K562 (cell line): ENCODE measurements around the gene METRNL. TPM values are rescaled to one million over a fixed set of nuclear protein-coding genes. Genes with fewer than 3 reads are reported as not detected.

Experiments used
- CAMTA2 ChIP-seq: fragments of 250-450 bp; sonication (Bioruptor Pico); conservative IDR thresholded peaks from 2 replicates; pipeline ENCODE4 v1.5.1; 2022
- CEBPB ChIP-seq: fragments of 450-650 bp; IDR thresholded peaks from 2 replicates; pipeline ENCODE4 v1.6.1; 2016; ENCODE audit warnings: missing genetic modification characterization, missing compliant biosample characterization
- CREBBP ChIP-seq: IDR thresholded peaks from one replicate; pipeline ENCODE4 v1.6.1; 2012; ENCODE audit warnings: low read depth, mild to moderate bottlenecking, control low read depth, inconsistent platforms, low read length
- DACH1 ChIP-seq: fragments of 450-650 bp; IDR thresholded peaks from 2 replicates; pipeline ENCODE4 v1.6.1; 2018; ENCODE audit not compliant: partially characterized antibody
- DPF2 ChIP-seq: fragments of 450-650 bp; IDR thresholded peaks from 2 replicates; pipeline ENCODE4 v1.6.1; 2016
- GTF2E2 ChIP-seq: fragments of 200-800 bp; sonication (Bioruptor generic); IDR thresholded peaks from 2 replicates; pipeline ENCODE4 v1.6.1; 2016; ENCODE audit warnings: missing genetic modification characterization, missing compliant biosample characterization
- PHF8 ChIP-seq: fragments of 200-600 bp; sonication (generic); IDR thresholded peaks from 2 replicates; pipeline ENCODE4 v1.6.1; 2012; ENCODE audit warnings: mixed run types, mild to moderate bottlenecking, inconsistent platforms, low read length, moderate library complexity, borderline replicate concordance
- POLR2AphosphoS5 ChIP-seq: IDR thresholded peaks from 2 replicates; pipeline ENCODE4 v1.6.1; 2011; ENCODE audit warnings: mild to moderate bottlenecking, low read depth, low read length, moderate library complexity; ENCODE audit not compliant: control insufficient read depth, insufficient read depth
- POLR2G ChIP-seq: fragments of 200-400 bp; formaldehyde crosslinking; IDR thresholded peaks from 2 replicates; pipeline ENCODE4 v1.6.1; 2017; ENCODE audit warnings: low read depth, mild to moderate bottlenecking, antibody characterized with exemption, low read length, moderate library complexity
- POLR3A ChIP-seq: IDR thresholded peaks from 2 replicates; pipeline ENCODE4 v1.6.1; 2011; ENCODE audit warnings: borderline replicate concordance, mild to moderate bottlenecking, moderate library complexity; ENCODE audit not compliant: insufficient read length, insufficient read depth; ENCODE audit errors: extremely low read depth
- RB1 ChIP-seq: fragments of 450-650 bp; IDR thresholded peaks from 2 replicates; pipeline ENCODE4 v1.6.1; 2017; ENCODE audit warnings: low read depth, mild to moderate bottlenecking
- RBFOX2 ChIP-seq: fragments of 200-400 bp; formaldehyde crosslinking; IDR thresholded peaks from 2 replicates; pipeline ENCODE4 v1.6.1; 2017; ENCODE audit warnings: low read depth, mild to moderate bottlenecking, low read length, moderate library complexity
- SMC3 ChIP-seq: conservative IDR thresholded peaks from 2 replicates; pipeline ENCODE4 v1.6.1; 2011; ENCODE audit warnings: low read depth, low read length, improper control_type of control experiment; ENCODE audit not compliant: insufficient read depth
- TAF1 ChIP-seq: IDR thresholded peaks from 2 replicates; pipeline ENCODE4 v1.6.1; 2011; ENCODE audit warnings: mild to moderate bottlenecking, low read length, moderate library complexity; ENCODE audit not compliant: insufficient read depth, control insufficient read depth, severe bottlenecking; ENCODE audit errors: extremely low read depth
- TBP ChIP-seq: optimal IDR thresholded peaks from 2 replicates; pipeline ENCODE3; 2011; ENCODE audit warnings: low read depth, low read length, improper control_type of control experiment
- YY1 ChIP-seq, 3 experiments: IDR thresholded peaks; 2 replicates each; pipeline ENCODE4 v1.6.1; 2011; ENCODE audit warnings: low read length in 2 of 3, mild to moderate bottlenecking in 2 of 3, moderate library complexity in 2 of 3, borderline replicate concordance in 1 of 3, control low read depth in 1 of 3, low read depth in 1 of 3; ENCODE audit not compliant: insufficient read depth in 3 of 3, insufficient replicate concordance in 2 of 3, control insufficient read depth in 1 of 3, insufficient read length in 1 of 3; ENCODE audit errors: extremely low read depth in 1 of 3
- ZBTB5 ChIP-seq: fragments of 450-650 bp; IDR thresholded peaks from 2 replicates; pipeline ENCODE4 v1.6.1; 2017; ENCODE audit warnings: antibody characterized with exemption
- ZBTB7A ChIP-seq: IDR thresholded peaks from 2 replicates; pipeline ENCODE4 v1.6.1; 2011; ENCODE audit warnings: low read depth, mild to moderate bottlenecking, low read length, moderate library complexity, borderline replicate concordance; ENCODE audit not compliant: control insufficient read depth
- ZFX ChIP-seq: sonication (generic); formaldehyde crosslinking; IDR thresholded peaks from 2 replicates; pipeline ENCODE4 v1.8.0; 2022; ENCODE audit warnings: mild to moderate bottlenecking, missing genetic modification reagents, moderate library complexity
- ZNF124 ChIP-seq: sonication (generic); formaldehyde crosslinking; IDR thresholded peaks from 2 replicates; pipeline ENCODE4 v1.8.1; 2022; ENCODE audit warnings: missing genetic modification reagents
- ZNF140 ChIP-seq: fragments of 250-450 bp; sonication (Bioruptor Pico); IDR thresholded peaks from 2 replicates; pipeline ENCODE4 v1.8.0; 2021; ENCODE audit warnings: moderate library complexity, mild to moderate bottlenecking, inconsistent platforms
- ZNF197 ChIP-seq: fragments of 200-800 bp; sonication (Bioruptor generic); IDR thresholded peaks from 2 replicates; pipeline ENCODE4 v1.6.1; 2016; ENCODE audit warnings: low read depth, missing genetic modification characterization, missing compliant biosample characterization
- ZNF24 ChIP-seq: fragments of 450-650 bp; IDR thresholded peaks from 2 replicates; pipeline ENCODE4 v1.6.1; 2016
- polyA plus RNA-seq, 8 experiments: library from polyadenylated mRNA; depleted of rRNA in 4 of 8; stranded (reverse) in 5 of 8; unstranded in 3 of 8; fragments of >200 nt; fragmentation: Nextera tagmentation in 2 of 8; fragmentation: Illumina TruSeq in 1 of 8; extraction: Ambion mirVana in 2 of 8; extraction: Trizol in 1 of 8; gene quantifications; 2 replicates each; pipeline versions ENCODE4 v1.2.1 to v1.2.3, GENCODE V29; 2011 to 2014; ENCODE audit warnings: inconsistent platforms in 1 of 8, missing spikeins in 1 of 8
- total RNA-seq, 7 experiments: library from RNA; depleted of rRNA in 6 of 7; stranded (reverse); fragments of >200 nt in 6 of 7; fragmentation: Illumina TruSeq in 2 of 7; extraction: Trizol in 2 of 7; gene quantifications; 2 replicates each; pipeline versions ENCODE4 v1.2.1 to v1.2.3, GENCODE V29; 2011 to 2021; ENCODE audit warnings: low replicate concordance in 1 of 7
- TF ChIP-seq, protein P1 (sequence below): IDR thresholded peaks from 2 replicates; pipeline ENCODE4 v1.6.1; 2016; ENCODE audit warnings: missing genetic modification characterization, missing compliant biosample characterization
- TF ChIP-seq, protein P2 (sequence below): fragments of 200-800 bp; sonication (Bioruptor generic); IDR thresholded peaks from 2 replicates; pipeline ENCODE4 v1.6.1; 2017; ENCODE audit warnings: missing genetic modification characterization, missing compliant biosample characterization

The METRNL gene
- total and polyA plus RNA-seq, 9 of the 15 experiments (the other 6 are each of a cell fraction or from before 2014, with no cell fraction given) = 0.17 to 31.8 (median 2.9) TPM

DNA sequence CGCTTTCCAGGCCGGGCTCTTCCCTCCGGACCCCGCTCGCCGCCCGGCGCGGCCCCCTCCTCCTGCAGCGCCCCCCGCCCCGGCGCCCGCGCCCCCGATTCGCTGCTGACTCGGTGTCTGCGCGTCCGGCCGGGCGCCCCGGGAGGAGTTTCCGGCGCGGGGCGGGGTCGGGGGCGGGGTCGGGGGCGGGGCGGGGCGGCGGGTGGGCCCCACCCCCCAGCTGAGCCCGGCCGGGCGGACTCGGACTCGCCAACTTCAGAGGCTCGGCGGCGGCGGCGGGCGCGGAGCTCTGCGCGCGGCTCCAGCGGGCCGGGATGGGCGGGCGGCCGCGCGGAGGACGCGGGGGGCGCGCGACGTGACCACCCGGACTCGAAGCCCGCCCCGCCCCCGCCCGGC is at the start of gene METRNL (continued):
- TF ChIP-seq POLR2AphosphoS5 (peak; percentile 57; the same call in 1 of the 2 replicates), ZNF24 (no peak), ZNF140 (CRISPR knock-in tag) (no peak), SMC3 (no peak), CAMTA2 (CRISPR knock-in tag) (no peak), GTF2E2 (tag) (no peak), DPF2 (no peak), CEBPB (tag) (no peak), RBFOX2 (peak; percentile 71), ZBTB5 (no peak), PHF8 (peak; percentile 50; the same call in 1 of the 2 replicates), RB1 (peak; percentile 11; the same call in 1 of the 2 replicates), YY1 (IDR thresholded peaks at IDR 0.05; ENCODE audit: borderline replicate concordance in 1 of 3, control insufficient read depth in 1 of 3, extremely low read depth in 1 of 3, insufficient read depth in 3 of 3, insufficient read length in 1 of 3, insufficient replicate concordance in 2 of 3, low read depth in 1 of 3, low read length in 2 of 3) (peak in 1 of 3 experiments; percentile 20), TBP (peak; percentile 82), DACH1 (no peak), ZNF197 (CRISPR knock-in tag) (no peak), ZNF124 (no peak), ZBTB7A (peak; percentile 62; the same call in 1 of the 2 replicates), ZFX (no peak), POLR2G (peak; percentile 88), CREBBP (no peak), POLR3A (no peak), TAF1 (peak; percentile 92)
- TF ChIP-seq, protein P1, sequence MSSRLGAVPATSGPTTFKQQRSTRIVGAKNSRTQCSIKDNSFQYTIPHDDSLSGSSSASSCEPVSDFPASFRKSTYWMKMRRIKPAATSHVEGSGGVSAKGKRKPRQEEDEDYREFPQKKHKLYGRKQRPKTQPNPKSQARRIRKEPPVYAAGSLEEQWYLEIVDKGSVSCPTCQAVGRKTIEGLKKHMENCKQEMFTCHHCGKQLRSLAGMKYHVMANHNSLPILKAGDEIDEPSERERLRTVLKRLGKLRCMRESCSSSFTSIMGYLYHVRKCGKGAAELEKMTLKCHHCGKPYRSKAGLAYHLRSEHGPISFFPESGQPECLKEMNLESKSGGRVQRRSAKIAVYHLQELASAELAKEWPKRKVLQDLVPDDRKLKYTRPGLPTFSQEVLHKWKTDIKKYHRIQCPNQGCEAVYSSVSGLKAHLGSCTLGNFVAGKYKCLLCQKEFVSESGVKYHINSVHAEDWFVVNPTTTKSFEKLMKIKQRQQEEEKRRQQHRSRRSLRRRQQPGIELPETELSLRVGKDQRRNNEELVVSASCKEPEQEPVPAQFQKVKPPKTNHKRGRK = no peak
- TF ChIP-seq, protein P2, sequence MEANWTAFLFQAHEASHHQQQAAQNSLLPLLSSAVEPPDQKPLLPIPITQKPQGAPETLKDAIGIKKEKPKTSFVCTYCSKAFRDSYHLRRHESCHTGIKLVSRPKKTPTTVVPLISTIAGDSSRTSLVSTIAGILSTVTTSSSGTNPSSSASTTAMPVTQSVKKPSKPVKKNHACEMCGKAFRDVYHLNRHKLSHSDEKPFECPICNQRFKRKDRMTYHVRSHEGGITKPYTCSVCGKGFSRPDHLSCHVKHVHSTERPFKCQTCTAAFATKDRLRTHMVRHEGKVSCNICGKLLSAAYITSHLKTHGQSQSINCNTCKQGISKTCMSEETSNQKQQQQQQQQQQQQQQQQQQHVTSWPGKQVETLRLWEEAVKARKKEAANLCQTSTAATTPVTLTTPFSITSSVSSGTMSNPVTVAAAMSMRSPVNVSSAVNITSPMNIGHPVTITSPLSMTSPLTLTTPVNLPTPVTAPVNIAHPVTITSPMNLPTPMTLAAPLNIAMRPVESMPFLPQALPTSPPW (CRISPR knock-in tag) = peak; percentile 82; the same call in 1 of the 2 replicates
